ENCODE measurements around the gene LRRC49. TPM values are rescaled to one million over a fixed set of nuclear protein-coding genes. Genes with fewer than 3 reads are reported as not detected.

The LRRC49 gene
- polyA plus RNA-seq, 1 donor (not counting 4 experiments of a cell fraction or from before 2014, with no cell fraction given), result 9.9 TPM

DNA sequence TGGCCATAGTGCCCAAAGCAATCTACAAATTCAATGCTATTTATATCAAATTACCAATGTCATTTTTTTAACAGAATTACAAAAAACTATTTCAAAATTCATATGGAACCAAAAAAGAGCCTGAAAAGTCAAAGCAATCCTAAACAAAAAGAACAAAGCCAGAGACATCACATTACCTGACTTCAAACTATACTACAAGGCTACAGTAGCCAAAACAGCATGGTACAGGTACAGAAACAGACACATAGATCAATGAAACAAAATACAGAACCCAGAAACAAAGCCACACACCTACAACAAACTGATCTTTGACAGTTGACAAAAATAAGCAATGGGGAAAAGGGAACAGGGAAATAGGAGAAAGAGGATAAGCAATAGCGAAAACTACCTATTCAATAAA lies 196.1 kb downstream of the LRRC49 start:
- H3K9me1 ChIP-seq (ENCODE audit: control insufficient read depth, extremely low read depth, insufficient read depth, low read length), result no peaks in the 10 kb centered on the region
- H3K4me1 ChIP-seq (ENCODE audit: control insufficient read depth, extremely low read depth, insufficient read depth, low read length), result peaks cover 10% of the 10 kb centered on the region
- no peak overlapping the region for H3K9ac ChIP-seq (ENCODE audit: control insufficient read depth, extremely low read depth, insufficient read depth, low read length)
- no peaks in the 10 kb centered on the region for H3K36me3 ChIP-seq (ENCODE audit: control insufficient read depth in 2 of 2, extremely low read depth in 1 of 2, insufficient read depth in 2 of 2, low read length in 2 of 2)
- H4K20me1 ChIP-seq (ENCODE audit: control insufficient read depth, extremely low read depth, insufficient read depth, low read length), result no peaks in the 10 kb centered on the region
- no peak overlapping the region for H2AFZ ChIP-seq (ENCODE audit: control insufficient read depth, low read length)
- peaks cover 5% of the 10 kb centered on the region for H3K9me3 ChIP-seq (ENCODE audit: control insufficient read depth, low read depth, low read length)
- FAIRE-seq (no peak), DNase-seq (ENCODE audit: low read depth, low spot score) (no peak)
- dilution Hi-C loops (cut with MboI; ENCODE audit: extremely low pct_ligation_motif_present, low sequenced_read_pairs), result no loop called here
- H3K27me3 ChIP-seq (ENCODE audit: control insufficient read depth, extremely low read depth, insufficient read depth, low read length), result no peaks in the 10 kb centered on the region
- no peak overlapping the region for H3K4me3 ChIP-seq (ENCODE audit: control insufficient read depth in 2 of 3, extremely low read depth in 1 of 3, insufficient read depth in 2 of 3, low read depth in 1 of 3, low read length in 3 of 3)
- no peak overlapping the region for H3K4me2 ChIP-seq (ENCODE audit: control insufficient read depth, extremely low read depth, insufficient read depth, low read depth, low read length)
- TF ChIP-seq EZH2 (IDR thresholded peaks at IDR 0.05; ENCODE audit: low read length), result no peak
- TF ChIP-seq, protein P1, sequence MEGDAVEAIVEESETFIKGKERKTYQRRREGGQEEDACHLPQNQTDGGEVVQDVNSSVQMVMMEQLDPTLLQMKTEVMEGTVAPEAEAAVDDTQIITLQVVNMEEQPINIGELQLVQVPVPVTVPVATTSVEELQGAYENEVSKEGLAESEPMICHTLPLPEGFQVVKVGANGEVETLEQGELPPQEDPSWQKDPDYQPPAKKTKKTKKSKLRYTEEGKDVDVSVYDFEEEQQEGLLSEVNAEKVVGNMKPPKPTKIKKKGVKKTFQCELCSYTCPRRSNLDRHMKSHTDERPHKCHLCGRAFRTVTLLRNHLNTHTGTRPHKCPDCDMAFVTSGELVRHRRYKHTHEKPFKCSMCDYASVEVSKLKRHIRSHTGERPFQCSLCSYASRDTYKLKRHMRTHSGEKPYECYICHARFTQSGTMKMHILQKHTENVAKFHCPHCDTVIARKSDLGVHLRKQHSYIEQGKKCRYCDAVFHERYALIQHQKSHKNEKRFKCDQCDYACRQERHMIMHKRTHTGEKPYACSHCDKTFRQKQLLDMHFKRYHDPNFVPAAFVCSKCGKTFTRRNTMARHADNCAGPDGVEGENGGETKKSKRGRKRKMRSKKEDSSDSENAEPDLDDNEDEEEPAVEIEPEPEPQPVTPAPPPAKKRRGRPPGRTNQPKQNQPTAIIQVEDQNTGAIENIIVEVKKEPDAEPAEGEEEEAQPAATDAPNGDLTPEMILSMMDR (optimal IDR thresholded peaks at IDR 0.05 in 1 of 3, IDR thresholded peaks at IDR 0.05 in 1 of 3, conservative IDR thresholded peaks at IDR 0.05 in 1 of 3; ENCODE audit: extremely low read depth in 1 of 3, insufficient read depth in 2 of 3, low read length in 3 of 3), result no peak
- no peak overlapping the region for H3K27ac ChIP-seq (ENCODE audit: control insufficient read depth, insufficient read depth, low read length)
- no peaks in the 10 kb centered on the region for H3K79me2 ChIP-seq (ENCODE audit: control insufficient read depth, insufficient read depth, low read length)

DNA sequence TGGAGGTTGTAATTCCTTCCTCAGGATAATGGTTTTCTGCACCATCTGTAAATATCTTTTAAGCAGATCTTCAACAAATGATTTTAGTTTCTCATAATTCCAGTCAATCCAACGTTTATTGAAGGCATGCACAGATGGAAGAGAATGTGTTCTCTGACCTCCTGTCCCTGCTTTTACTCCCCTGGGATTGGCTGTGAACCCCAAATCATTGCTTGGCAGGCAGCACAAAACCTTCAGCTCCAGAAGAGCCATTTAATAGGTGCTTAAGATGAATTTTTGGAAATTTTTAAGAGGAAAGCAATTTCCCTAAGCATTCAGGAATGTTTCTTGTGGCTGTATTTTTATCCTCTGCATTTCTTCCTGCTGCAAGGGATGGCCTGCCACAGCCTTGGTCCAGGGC lies 197.2 kb downstream of the LRRC49 start:
- H3K79me2 ChIP-seq (ENCODE audit: control insufficient read depth, insufficient read depth, low read length), result no peaks in the 10 kb centered on the region
- no peak overlapping the region for H3K4me3 ChIP-seq (ENCODE audit: control insufficient read depth in 2 of 3, extremely low read depth in 1 of 3, insufficient read depth in 2 of 3, low read depth in 1 of 3, low read length in 3 of 3)
- no peaks in the 10 kb centered on the region for H3K27me3 ChIP-seq (ENCODE audit: control insufficient read depth, extremely low read depth, insufficient read depth, low read length)
- H3K36me3 ChIP-seq (ENCODE audit: control insufficient read depth in 2 of 2, extremely low read depth in 1 of 2, insufficient read depth in 2 of 2, low read length in 2 of 2), result no peaks in the 10 kb centered on the region
- H4K20me1 ChIP-seq (ENCODE audit: control insufficient read depth, extremely low read depth, insufficient read depth, low read length), result no peaks in the 10 kb centered on the region
- H3K27ac ChIP-seq (ENCODE audit: control insufficient read depth, insufficient read depth, low read length), result no peak overlapping the region
- dilution Hi-C loops (cut with MboI; ENCODE audit: extremely low pct_ligation_motif_present, low sequenced_read_pairs), result no loop called here
- no peak for DNase-seq (ENCODE audit: low read depth, low spot score)
- peaks cover 17% of the 10 kb centered on the region for H3K4me1 ChIP-seq (ENCODE audit: control insufficient read depth, extremely low read depth, insufficient read depth, low read length)
- peaks cover 5% of the 10 kb centered on the region for H3K9me3 ChIP-seq (ENCODE audit: control insufficient read depth, low read depth, low read length)
- no peak overlapping the region for H3K4me2 ChIP-seq (ENCODE audit: control insufficient read depth, extremely low read depth, insufficient read depth, low read depth, low read length)
- H3K9ac ChIP-seq (ENCODE audit: control insufficient read depth, extremely low read depth, insufficient read depth, low read length), result no peak overlapping the region
- no peaks in the 10 kb centered on the region for H3K9me1 ChIP-seq (ENCODE audit: control insufficient read depth, extremely low read depth, insufficient read depth, low read length)
- H2AFZ ChIP-seq (ENCODE audit: control insufficient read depth, low read length), result no peak overlapping the region
- TF ChIP-seq, protein P1 (optimal IDR thresholded peaks at IDR 0.05 in 1 of 3, IDR thresholded peaks at IDR 0.05 in 1 of 3, conservative IDR thresholded peaks at IDR 0.05 in 1 of 3; ENCODE audit: extremely low read depth in 1 of 3, insufficient read depth in 2 of 3, low read length in 3 of 3), result no peak
- TF ChIP-seq EZH2 (IDR thresholded peaks at IDR 0.05; ENCODE audit: low read length), result no peak
- no peak for FAIRE-seq

Data from keratinocyte (primary cell).